ENCODE measurements around the gene RGPD3.
"Not testable (repeated sequence)": the region's sequence is repeated elsewhere in the genome, so short reads cannot be mapped to it uniquely, and the experiment has no call there.

Gene RGPD3

GRCh38 chr2:106479563-106479962 is 11.3 kb upstream of the RGPD3 start:
- not testable (repeated sequence) for DNase-seq

DNA sequence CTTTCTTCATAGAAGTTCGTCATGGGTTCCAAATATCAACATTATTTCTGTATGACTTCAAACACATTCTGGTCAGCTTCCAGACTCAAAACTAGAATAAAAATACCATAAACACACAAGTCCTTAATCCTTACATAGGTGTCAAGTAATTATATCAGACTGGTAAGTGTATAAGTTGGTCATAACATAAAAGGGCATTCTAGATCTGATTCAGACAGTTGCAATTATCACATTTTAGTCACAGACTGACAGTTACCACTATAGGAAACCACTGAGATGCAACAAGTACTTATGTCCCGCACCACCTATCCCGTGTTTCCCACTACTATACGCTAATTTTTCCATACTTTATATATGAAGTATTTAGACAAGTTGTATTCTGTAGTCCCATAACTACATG is 9.4 kb upstream of the RGPD3 start:
- not testable (repeated sequence) for DNase-seq

DNA sequence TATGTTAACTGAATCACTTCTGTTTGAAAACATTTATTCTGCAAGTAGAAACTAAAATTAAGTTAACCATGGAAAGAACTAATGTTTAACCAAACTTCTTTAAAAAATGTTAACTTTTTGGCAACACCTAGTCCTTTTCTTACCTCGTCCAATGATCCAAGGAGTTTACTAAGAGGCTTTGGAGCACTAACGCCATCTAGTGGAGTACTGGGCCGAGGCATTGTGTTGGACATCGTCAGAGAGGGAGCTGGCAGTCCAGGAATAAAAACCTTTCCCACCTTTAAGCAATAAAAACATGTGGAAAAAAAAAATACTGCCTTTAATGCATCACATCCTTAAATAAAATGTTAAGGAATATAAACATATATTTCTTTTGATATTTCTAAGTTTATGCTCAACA is 2.4 kb upstream of the RGPD3 start:
- peak; percentile 42 for DNase-seq

DNA sequence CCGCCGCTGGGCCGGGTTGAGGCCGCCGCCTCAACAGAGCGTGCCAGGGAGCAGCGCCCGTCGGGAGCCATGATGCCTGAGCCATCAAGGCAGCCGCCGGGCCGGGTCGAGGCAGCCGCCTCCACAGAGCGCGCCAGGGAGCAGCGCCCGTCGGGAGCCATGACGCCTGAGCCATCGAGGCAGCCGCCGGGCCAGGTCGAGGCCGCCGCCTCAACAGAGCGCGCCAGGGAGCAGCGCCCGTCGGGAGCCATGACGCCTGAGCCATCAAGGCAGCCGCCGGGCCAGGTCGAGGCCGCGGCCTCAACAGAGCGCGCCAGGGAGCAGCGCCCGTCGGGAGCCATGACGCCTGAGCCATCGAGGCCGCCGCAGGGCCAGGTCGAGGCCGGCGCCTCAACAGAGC is 697 bp downstream of the RGPD3 start:
- not testable (repeated sequence) for DNase-seq

GRCh38 chr2:106461882-106462281 is 6.3 kb downstream of the RGPD3 start:
- DNase-seq = peak; percentile 20

GRCh38 chr2:106390680-106391079 is 77.5 kb downstream of the RGPD3 start:
- not testable (repeated sequence) for DNase-seq

- DNase-seq = not testable (repeated sequence)
Measured at GRCh38 chr2:106388814-106389410, 79.3 kb downstream of the RGPD3 start.

- DNase-seq = not testable (repeated sequence)
Measured at GRCh38 chr2:106384548-106384947, 83.7 kb downstream of the RGPD3 start.

DNA sequence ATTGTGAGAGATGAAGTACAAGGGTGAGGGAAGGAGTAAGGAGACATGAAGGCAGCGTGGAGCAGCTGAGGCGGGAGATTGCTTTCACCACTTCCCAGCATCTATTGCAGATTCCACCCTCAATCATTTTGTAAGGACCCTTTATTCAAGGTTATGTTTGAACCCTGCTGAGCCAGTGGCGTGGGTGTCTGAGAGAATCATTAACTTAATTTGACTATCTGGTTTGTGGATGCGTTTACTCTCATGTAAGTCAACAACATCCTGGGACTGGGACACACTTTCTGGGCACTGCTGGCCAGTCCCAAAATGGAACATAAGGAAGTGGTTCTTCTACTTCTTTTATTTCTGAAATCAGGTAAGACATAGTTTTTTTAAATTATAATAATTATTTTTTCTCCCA is 86.3 kb downstream of the RGPD3 start:
- not testable (repeated sequence) for DNase-seq

- not testable (repeated sequence) for DNase-seq
Measured at GRCh38 chr2:106379567-106379966, 88.6 kb downstream of the RGPD3 start.

DNA sequence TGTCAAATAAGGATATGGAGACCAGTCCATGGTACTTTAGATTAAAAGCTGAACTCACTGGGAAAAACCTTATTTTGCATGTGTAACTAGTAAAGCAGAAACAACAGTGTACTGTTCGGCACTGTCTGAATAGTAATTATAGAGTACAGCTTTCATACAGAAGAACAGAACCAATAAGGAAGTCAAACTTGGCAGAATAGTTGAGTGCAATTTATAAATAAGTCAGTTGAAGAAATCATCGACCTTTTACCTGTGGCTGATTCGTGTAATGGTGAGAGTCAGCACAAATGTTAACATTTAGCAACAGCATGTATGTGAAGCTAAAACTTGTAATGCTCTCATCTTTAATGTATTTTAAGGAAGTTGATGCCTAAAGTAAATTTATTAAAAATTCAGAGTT is 99.0 kb downstream of the RGPD3 start:
- not testable (repeated sequence) for DNase-seq

DNA sequence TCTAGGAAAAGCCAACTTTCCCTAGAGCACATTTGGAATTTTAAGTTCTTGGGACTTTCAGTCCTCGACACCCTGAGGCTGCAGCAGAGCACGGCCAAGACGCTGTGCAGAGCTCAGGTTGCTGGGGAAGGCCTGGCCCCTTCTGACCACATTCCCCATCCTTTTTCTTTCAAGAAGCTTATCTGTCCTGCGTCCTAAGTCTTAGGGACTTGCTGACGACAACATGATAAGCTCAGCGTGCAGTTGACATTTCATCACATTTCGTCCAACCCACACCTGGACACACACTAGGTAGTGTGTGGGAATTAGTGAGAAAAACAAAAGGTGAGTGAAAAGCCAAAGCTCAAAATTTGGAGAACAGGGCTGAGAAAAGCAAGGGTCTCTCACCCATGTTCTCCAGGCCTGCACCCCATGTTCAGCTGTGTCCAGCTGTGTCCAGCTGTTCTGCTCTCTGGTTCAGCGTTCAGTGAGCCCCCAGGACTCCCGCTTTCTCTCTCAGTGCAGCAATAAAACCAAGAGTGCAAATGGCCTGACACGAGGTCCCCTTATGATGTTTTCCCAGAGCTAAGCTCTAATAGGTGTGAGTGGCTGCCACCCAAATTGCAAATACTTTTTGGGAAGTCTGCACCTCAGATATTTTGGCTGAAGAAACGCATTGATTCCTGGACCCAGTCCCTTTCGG is 101.9 kb downstream of the RGPD3 start:
- no peak for DNase-seq

- DNase-seq = no peak
Measured at GRCh38 chr2:106363791-106364190, 104.4 kb downstream of the RGPD3 start.

GRCh38 chr2:106362789-106363188 is 105.4 kb downstream of the RGPD3 start:
- DNase-seq = no peak

- no peak for DNase-seq
Measured at GRCh38 chr2:106359512-106359911, 108.7 kb downstream of the RGPD3 start.

- DNase-seq = no peak
Measured at GRCh38 chr2:106358521-106358920, 109.7 kb downstream of the RGPD3 start.

DNA sequence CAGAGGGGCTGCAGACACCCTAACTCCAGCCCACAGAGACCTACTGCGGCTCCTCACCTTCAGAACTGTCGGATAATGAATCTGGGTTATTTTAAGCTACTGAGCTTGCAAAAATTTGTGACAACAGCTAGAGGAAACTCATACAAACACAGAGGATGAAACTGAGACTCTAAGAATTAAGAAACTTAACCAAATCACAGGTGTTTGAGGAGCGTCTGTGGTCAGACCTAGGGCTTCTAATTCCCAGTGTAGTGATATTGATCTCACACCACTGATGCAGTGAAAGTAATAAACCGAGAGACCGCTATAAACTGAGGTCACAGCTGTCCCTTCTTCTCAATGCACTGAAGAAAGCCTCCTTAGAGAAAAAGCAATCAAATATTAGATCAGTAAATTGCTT is 110.1 kb downstream of the RGPD3 start:
- no peak for DNase-seq

DNA sequence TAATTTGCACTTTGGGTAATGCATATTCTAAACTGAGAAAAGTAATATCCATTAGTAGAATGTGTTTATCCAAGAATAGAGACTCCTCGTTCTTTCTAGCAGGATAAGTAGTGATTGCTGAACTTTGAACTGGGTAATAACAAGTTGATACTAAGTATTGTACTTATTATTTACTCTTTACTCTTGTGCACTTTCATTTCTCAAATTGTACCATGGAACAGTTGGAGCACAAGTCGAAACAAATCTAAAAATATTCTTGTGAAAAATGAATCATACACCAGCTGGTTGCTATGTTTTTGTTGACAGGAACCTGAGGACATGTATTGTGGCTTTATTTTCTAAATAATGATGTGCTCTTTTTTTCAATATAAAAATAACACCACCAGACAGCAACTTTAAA is 111.9 kb downstream of the RGPD3 start:
- no peak for DNase-seq

- no peak for DNase-seq
Measured at GRCh38 chr2:106353676-106354075, 114.5 kb downstream of the RGPD3 start.

- DNase-seq = no peak
Measured at GRCh38 chr2:106350980-106351379, 117.2 kb downstream of the RGPD3 start.

GRCh38 chr2:106344302-106344701 is 123.9 kb downstream of the RGPD3 start:
- no peak for DNase-seq

DNA sequence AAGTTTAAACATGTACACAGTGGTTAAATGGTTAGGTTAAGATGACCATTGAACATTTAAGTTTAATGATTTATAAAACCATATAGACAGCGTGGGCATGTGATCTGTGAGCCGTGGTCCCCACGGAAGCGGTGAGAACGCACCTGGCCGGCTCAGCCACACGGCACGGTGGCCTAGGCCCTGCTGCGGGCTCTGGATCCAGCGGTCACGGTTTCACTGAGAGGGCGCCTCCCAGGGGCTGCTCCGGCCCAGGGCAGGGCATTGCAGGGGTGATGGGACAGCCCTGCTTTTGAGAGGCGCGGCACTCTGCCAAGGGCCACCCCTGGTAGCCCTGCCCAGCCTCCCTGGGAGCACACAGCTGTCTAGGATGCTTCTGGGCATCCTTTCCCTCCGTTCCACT is 124.9 kb downstream of the RGPD3 start:
- no peak for DNase-seq

DNA sequence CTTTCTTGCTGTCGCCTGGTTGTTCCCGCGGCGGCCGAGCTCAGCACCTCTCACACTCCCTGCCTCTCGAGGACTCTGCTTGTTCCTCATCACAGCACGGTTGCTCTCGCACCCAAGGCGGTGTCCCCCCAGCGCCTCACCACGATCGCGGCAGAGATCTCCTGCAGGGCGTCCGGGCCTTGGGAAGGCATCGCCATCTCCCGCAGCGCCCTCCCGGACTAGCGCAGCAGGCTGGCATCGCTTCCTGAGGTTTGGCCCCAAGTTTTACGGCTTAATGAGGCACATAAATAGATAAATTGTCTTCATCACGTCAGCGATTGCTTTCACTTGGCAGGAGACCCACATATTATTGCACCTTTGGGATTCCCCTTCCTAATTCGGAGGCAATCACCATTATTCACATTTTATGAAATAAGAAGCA is 125.4 kb downstream of the RGPD3 start:
- no peak for DNase-seq

- no peak for DNase-seq
Measured at GRCh38 chr2:106341666-106342065, 126.5 kb downstream of the RGPD3 start.
